SK-N-SH treated with all-trans-retinoic acid at 6 μM for 48 hours (cell line): Measurements from ENCODE around the gene FAM216A.

Source experiments
- ATAC-seq: fragments of 200-7000 bp; cut with Tn5 transposase; 3 replicates; pipeline ENCODE4 v1.9.1; 2020; ENCODE audit warnings: mild to moderate bottlenecking, moderate library complexity
- ARNTL ChIP-seq: fragments of 450-650 bp; formaldehyde crosslinking; IDR thresholded peaks from 2 replicates; pipeline ENCODE4 v1.5.0; 2020; ENCODE audit warnings: low read depth, mild to moderate bottlenecking, moderate library complexity, borderline replicate concordance
- BACH2 ChIP-seq: fragments of 250-450 bp; sonication (Bioruptor Pico); IDR thresholded peaks from 2 replicates; pipeline ENCODE4 v1.9.0; 2021; ENCODE audit warnings: mild to moderate bottlenecking, borderline replicate concordance
- CSDC2 ChIP-seq: fragments of 250-450 bp; sonication (Bioruptor Pico); IDR thresholded peaks from 2 replicates; pipeline ENCODE4 v1.5.0; 2020; ENCODE audit warnings: mild to moderate bottlenecking, moderate library complexity
- CSRNP3 ChIP-seq: fragments of 250-450 bp; sonication (Bioruptor Pico); IDR thresholded peaks from 2 replicates; pipeline ENCODE4 v1.5.1; 2021; ENCODE audit warnings: mild to moderate bottlenecking, moderate library complexity
- ESRRG ChIP-seq: fragments of 250-450 bp; sonication (Bioruptor Pico); IDR thresholded peaks from 2 replicates; pipeline ENCODE4 v1.6.1; 2021; ENCODE audit warnings: mild to moderate bottlenecking
- GLIS3 ChIP-seq: fragments of 250-450 bp; sonication (Bioruptor Pico); IDR thresholded peaks from 2 replicates; pipeline ENCODE4 v1.5.0; 2020; ENCODE audit warnings: mild to moderate bottlenecking, moderate library complexity
- ISL1 ChIP-seq: fragments of 250-450 bp; sonication (Bioruptor Pico); IDR thresholded peaks from 2 replicates; pipeline ENCODE4 v2.1.2; 2022; ENCODE audit warnings: mild to moderate bottlenecking, moderate library complexity
- OSR1 ChIP-seq: fragments of 250-450 bp; sonication (Bioruptor Pico); IDR thresholded peaks from 2 replicates; pipeline ENCODE4 v1.8.0; 2022; ENCODE audit warnings: moderate library complexity, mild to moderate bottlenecking, inconsistent platforms
- POU6F1 ChIP-seq: fragments of 250-450 bp; sonication (Bioruptor Pico); IDR thresholded peaks from 2 replicates; pipeline ENCODE4 v1.8.0; 2021; ENCODE audit warnings: low read depth, mild to moderate bottlenecking, moderate library complexity, borderline replicate concordance
- PPARA ChIP-seq: fragments of 250-450 bp; sonication (Bioruptor Pico); IDR thresholded peaks from 2 replicates; pipeline ENCODE4 v1.5.0; 2020; ENCODE audit warnings: mild to moderate bottlenecking, borderline replicate concordance
- RARB ChIP-seq: fragments of 250-450 bp; sonication (Bioruptor Pico); IDR thresholded peaks from 2 replicates; pipeline ENCODE4 v1.8.0; 2021; ENCODE audit warnings: mild to moderate bottlenecking, moderate library complexity
- SNAI2 ChIP-seq: fragments of 250-450 bp; sonication (Bioruptor Pico); IDR thresholded peaks from 2 replicates; pipeline ENCODE4 v1.5.0; 2020; ENCODE audit warnings: mild to moderate bottlenecking, moderate library complexity
- TCF4 ChIP-seq: fragments of 250-450 bp; sonication (Bioruptor Pico); IDR thresholded peaks from 2 replicates; pipeline ENCODE4 v1.8.0; 2021; ENCODE audit warnings: mild to moderate bottlenecking, moderate library complexity, borderline replicate concordance
- TOX ChIP-seq: fragments of 250-450 bp; sonication (Bioruptor Pico); IDR thresholded peaks from 2 replicates; pipeline ENCODE4 v1.8.0; 2021; ENCODE audit warnings: mild to moderate bottlenecking, moderate library complexity, borderline replicate concordance
- ZC3H10 ChIP-seq: fragments of 250-450 bp; sonication (Bioruptor Pico); IDR thresholded peaks from 2 replicates; pipeline ENCODE4 v1.5.1; 2021; ENCODE audit warnings: mild to moderate bottlenecking, moderate library complexity
- ZFP3 ChIP-seq: fragments of 250-450 bp; sonication (Bioruptor Pico); IDR thresholded peaks from 2 replicates; pipeline ENCODE4 v1.5.0; 2020; ENCODE audit warnings: mild to moderate bottlenecking, moderate library complexity
- ZFP30 ChIP-seq: fragments of 450-650 bp; formaldehyde crosslinking; IDR thresholded peaks from 2 replicates; pipeline ENCODE4 v1.5.0; 2022; ENCODE audit warnings: mild to moderate bottlenecking, moderate library complexity
- ZNF565 ChIP-seq: fragments of 450-650 bp; formaldehyde crosslinking; conservative IDR thresholded peaks from 2 replicates; pipeline ENCODE4 v1.5.0; 2020; ENCODE audit warnings: low read depth, mild to moderate bottlenecking, moderate library complexity
- ZNF70 ChIP-seq: fragments of 450-650 bp; formaldehyde crosslinking; IDR thresholded peaks from 2 replicates; pipeline ENCODE4 v1.5.0; 2020; ENCODE audit warnings: mild to moderate bottlenecking, moderate library complexity
- ZNF8 ChIP-seq: fragments of 450-650 bp; formaldehyde crosslinking; IDR thresholded peaks from 2 replicates; pipeline ENCODE4 v1.5.0; 2020; ENCODE audit warnings: mild to moderate bottlenecking, moderate library complexity
- TF ChIP-seq, protein P1 (sequence below): fragments of 250-450 bp; sonication (Bioruptor Pico); IDR thresholded peaks from 2 replicates; pipeline ENCODE4 v1.5.0; 2020; ENCODE audit warnings: mild to moderate bottlenecking, moderate library complexity
- TF ChIP-seq, protein P2 (sequence below): fragments of 250-450 bp; sonication (Bioruptor Pico); IDR thresholded peaks from 2 replicates; pipeline ENCODE4 v1.8.0; 2020; ENCODE audit warnings: mild to moderate bottlenecking, moderate library complexity, borderline replicate concordance

Gene FAM216A

GRCh38 chr12:110533607-110534006, 65.0 kb downstream of the FAM216A start:
- TF ChIP-seq POU6F1 (CRISPR knock-in tag) (no peak), ZNF8 (CRISPR knock-in tag) (no peak), CSDC2 (CRISPR knock-in tag) (no peak), CSRNP3 (CRISPR knock-in tag) (no peak), ARNTL (CRISPR knock-in tag) (no peak), TOX (no peak), BACH2 (no peak), TCF4 (no peak), ISL1 (CRISPR knock-in tag) (no peak), GLIS3 (CRISPR knock-in tag) (no peak)
- TF ChIP-seq, protein P1, sequence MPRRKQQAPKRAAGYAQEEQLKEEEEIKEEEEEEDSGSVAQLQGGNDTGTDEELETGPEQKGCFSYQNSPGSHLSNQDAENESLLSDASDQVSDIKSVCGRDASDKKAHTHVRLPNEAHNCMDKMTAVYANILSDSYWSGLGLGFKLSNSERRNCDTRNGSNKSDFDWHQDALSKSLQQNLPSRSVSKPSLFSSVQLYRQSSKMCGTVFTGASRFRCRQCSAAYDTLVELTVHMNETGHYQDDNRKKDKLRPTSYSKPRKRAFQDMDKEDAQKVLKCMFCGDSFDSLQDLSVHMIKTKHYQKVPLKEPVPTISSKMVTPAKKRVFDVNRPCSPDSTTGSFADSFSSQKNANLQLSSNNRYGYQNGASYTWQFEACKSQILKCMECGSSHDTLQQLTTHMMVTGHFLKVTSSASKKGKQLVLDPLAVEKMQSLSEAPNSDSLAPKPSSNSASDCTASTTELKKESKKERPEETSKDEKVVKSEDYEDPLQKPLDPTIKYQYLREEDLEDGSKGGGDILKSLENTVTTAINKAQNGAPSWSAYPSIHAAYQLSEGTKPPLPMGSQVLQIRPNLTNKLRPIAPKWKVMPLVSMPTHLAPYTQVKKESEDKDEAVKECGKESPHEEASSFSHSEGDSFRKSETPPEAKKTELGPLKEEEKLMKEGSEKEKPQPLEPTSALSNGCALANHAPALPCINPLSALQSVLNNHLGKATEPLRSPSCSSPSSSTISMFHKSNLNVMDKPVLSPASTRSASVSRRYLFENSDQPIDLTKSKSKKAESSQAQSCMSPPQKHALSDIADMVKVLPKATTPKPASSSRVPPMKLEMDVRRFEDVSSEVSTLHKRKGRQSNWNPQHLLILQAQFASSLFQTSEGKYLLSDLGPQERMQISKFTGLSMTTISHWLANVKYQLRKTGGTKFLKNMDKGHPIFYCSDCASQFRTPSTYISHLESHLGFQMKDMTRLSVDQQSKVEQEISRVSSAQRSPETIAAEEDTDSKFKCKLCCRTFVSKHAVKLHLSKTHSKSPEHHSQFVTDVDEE (CRISPR knock-in tag), result no peak

GRCh38 chr12:110534811-110535210, 66.2 kb downstream of the FAM216A start:
- no peak for ATAC-seq
- TF ChIP-seq GLIS3 (CRISPR knock-in tag) (no peak), CSDC2 (CRISPR knock-in tag) (no peak), ZC3H10 (CRISPR knock-in tag) (no peak), TCF4 (no peak), ZNF565 (CRISPR knock-in tag) (no peak), TOX (no peak), BACH2 (no peak), ISL1 (CRISPR knock-in tag) (no peak), PPARA (CRISPR knock-in tag) (no peak), ZFP3 (CRISPR knock-in tag) (no peak), OSR1 (CRISPR knock-in tag) (no peak), ZFP30 (CRISPR knock-in tag) (no peak)
- TF ChIP-seq, protein P2, sequence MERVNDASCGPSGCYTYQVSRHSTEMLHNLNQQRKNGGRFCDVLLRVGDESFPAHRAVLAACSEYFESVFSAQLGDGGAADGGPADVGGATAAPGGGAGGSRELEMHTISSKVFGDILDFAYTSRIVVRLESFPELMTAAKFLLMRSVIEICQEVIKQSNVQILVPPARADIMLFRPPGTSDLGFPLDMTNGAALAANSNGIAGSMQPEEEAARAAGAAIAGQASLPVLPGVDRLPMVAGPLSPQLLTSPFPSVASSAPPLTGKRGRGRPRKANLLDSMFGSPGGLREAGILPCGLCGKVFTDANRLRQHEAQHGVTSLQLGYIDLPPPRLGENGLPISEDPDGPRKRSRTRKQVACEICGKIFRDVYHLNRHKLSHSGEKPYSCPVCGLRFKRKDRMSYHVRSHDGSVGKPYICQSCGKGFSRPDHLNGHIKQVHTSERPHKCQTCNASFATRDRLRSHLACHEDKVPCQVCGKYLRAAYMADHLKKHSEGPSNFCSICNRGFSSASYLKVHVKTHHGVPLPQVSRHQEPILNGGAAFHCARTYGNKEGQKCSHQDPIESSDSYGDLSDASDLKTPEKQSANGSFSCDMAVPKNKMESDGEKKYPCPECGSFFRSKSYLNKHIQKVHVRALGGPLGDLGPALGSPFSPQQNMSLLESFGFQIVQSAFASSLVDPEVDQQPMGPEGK (CRISPR knock-in tag), result no peak
- TF ChIP-seq, protein P1 (CRISPR knock-in tag), result no peak

More at GRCh38 chr12:110533607-110534006, 65.0 kb downstream of the FAM216A start:
- ATAC-seq, result no peak

DNA sequence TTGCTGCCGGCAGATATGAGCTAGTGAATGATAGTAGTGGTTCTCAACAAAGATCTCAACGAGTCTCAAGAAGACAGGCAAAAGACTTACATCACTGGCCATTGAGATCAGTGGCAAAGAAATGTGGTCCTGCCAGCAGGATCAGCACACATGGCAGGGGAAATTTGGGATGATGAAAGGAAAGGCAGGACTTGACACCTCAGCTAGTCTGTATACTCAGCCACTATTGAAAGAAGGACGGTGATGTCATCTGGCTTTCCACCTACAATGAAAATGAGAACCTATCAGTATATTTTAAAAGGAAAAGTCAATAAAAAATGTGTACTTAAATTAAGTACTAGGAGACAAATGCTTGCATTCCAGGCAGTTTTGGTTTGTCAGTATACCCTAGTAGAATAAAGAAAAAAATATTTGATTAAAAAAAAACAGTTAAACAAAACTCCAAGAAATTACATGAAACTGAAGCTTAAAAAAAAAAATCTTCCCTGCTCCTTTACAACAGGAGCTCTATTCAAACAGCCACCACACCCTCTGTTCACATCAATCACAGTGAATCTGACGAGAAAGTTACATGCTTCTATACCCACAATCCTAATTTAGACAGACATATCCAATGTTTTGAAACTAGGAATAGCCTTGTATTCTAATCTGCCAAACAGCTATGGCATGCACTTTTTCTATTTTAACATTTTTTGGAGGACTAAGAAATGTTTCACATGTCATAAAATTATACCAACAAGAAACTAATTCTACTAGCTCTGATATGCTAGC, 68.4 kb downstream of the FAM216A start:
- ATAC-seq, result no peak
- TF ChIP-seq, protein P1 (CRISPR knock-in tag), result no peak
- TF ChIP-seq TOX, result no peak
- TF ChIP-seq RARB (CRISPR knock-in tag), result no peak
- no peak for TF ChIP-seq ZNF8 (CRISPR knock-in tag)
- no peak for TF ChIP-seq ZNF565 (CRISPR knock-in tag)
- TF ChIP-seq ISL1 (CRISPR knock-in tag), result no peak
- no peak for TF ChIP-seq ZFP30 (CRISPR knock-in tag)
- no peak for TF ChIP-seq CSDC2 (CRISPR knock-in tag)
- no peak for TF ChIP-seq TCF4
- no peak for TF ChIP-seq ZNF70 (CRISPR knock-in tag)
- TF ChIP-seq ESRRG (CRISPR knock-in tag), result no peak
- TF ChIP-seq PPARA (CRISPR knock-in tag), result no peak
- no peak for TF ChIP-seq GLIS3 (CRISPR knock-in tag)
- no peak for TF ChIP-seq SNAI2
- no peak for TF ChIP-seq ZFP3 (CRISPR knock-in tag)
- no peak for TF ChIP-seq BACH2
- no peak for TF ChIP-seq ZC3H10 (CRISPR knock-in tag)
